DMS79 treated with DMSO at 0.1 percent for 48 hours (cell line): Measurements from ENCODE around the gene FIGLA.
"Not testable (repeated sequence)": the region's sequence is repeated elsewhere in the genome, so short reads cannot be mapped to it uniquely, and the experiment has no call there.

Experiments
- DNase-seq: peaks from one replicate; lab custom pipeline; 2025; lab: John Stamatoyannopoulos, UW

FIGLA gene

GRCh38 chr2:70746094-70746974, 44.1 kb downstream of the FIGLA start:
- DNase-seq = peak; percentile 67

DNA sequence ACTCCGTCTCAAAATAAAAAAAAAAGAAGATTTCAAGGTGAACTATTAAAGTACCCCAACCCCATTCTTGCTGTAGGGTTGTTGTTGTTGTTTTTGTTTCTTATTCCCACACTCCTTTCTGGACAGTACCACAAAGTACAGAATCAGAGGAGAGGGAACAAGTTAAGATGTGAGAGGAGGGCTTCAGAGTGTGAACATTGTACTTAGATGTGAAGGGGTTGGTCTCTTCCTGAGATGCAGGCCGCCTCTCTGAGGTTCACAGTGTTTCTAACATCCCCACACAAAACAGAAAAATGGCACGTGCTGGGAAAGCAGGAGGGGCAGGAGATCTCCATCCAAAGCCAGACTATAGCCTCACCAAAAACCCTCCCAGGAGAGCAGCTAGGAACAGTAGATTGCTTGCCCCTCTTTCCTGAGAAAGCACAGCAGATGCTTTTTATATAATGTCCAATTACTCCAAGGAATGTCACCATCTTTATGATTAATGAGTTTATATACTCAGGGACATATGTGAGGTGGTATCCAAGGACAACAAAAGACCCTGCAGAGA, 45.1 kb downstream of the FIGLA start:
- no peak for DNase-seq

DNA sequence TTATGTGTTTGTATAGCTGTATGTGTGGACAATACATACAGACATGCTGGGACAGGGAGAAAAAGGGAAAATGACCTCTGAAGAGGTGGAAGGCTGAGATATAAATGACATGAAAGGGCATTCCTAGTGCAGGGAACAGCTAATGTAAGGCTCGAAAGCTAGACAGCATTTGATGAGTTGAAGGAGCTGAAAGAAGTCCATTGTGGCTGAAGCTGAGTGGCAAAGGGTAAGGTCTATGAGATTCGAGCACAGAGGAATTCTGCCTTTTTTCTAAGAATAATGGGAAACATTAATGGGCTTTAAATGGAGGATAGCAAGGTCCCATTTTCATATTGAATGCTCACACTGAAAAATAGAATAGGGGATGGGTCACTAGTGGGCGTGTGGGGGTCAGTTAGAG, 46.0 kb downstream of the FIGLA start:
- DNase-seq = no peak

DNA sequence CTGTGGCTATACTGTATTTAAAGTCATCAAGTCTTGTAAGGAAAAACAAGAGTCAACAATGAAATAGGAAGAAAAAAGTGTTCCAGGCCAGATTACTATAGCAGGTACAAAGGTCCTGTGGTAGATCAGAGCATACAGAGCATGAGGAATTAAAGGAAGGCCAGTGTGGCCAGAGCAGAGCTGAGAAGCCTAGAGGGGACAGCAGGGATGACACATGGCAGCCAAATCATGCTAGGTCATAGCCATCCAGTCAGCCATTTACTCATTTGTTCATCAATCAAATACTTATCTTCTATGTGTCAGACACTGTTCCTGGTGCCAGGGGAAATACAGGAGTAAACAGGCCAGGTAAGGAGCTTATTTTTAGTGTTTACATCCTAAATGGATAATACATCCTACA, 46.8 kb downstream of the FIGLA start:
- no peak for DNase-seq

DNA sequence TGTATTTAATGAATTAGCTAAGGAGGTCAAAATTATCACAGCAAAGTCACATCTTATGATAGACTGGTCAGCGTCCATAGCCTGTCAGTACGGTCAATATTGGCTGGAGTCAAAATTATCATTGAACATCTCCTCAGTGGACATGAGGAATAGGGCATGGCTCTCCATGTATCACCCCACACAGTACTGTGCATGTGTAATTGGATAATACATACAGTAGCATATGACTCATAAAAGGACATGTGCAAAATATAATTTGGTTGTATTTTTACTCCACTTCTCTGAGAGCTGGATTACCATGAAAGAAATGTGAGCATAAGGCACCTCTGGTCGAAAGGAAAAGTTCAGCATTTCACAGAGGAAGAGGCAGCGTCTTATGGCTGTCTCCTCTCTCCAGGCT, 47.4 kb downstream of the FIGLA start:
- no peak for DNase-seq

DNA sequence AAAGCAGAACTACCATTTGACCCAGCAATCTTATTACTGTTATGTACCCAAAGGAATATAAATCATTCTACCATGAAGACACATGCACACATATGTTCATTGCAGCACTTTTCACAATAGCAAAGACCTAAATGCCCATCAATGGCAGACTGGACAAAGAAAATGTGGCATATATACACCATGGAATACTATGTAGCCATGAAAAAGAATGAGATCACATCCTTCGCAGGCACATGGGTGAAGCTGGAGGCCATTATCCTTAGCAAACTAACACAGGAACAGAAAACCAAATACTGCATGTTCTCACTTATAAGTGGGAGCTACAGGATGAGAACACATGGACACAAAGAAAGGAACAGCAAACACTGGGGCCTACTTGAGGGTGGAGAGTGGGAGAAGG, 51.0 kb downstream of the FIGLA start:
- not testable (repeated sequence) for DNase-seq

DNA sequence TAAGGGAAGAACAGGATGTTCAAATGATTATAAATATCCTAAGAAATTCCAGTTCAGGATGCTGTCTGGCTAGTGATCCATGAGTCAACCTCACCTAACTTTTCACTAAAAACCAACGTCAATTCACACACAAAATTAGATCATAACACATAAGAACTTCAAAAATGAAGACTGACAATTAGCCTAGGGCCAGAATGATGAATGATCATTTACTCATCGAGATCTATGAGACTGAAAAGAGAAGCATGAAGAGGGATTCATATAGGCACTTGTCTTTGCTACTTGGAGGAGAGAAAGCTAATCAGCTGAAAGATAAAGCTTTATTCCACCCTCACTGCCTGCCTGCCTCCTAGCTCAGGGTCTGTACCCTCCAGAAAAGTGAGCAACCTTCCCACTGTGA, 52.3 kb downstream of the FIGLA start:
- DNase-seq = no peak

DNA sequence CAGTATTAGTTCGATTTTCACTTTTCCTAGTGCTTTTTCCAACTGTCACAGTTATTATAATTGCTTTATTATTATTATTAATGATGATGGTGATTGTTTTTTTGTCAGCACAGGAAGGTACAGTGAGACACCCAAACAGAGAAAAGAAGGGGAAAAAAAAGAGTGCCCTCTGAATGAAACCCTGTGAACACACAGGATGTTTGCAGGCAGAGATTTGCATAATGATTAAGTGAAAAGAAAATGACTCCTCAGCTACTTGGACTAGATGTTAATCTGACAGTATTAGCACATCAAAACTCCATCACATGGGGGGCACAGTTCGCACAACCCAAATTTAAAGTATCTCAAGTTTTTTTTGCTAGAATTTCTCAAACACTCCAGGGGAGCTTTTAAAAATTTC, 55.4 kb downstream of the FIGLA start:
- no peak for DNase-seq

DNA sequence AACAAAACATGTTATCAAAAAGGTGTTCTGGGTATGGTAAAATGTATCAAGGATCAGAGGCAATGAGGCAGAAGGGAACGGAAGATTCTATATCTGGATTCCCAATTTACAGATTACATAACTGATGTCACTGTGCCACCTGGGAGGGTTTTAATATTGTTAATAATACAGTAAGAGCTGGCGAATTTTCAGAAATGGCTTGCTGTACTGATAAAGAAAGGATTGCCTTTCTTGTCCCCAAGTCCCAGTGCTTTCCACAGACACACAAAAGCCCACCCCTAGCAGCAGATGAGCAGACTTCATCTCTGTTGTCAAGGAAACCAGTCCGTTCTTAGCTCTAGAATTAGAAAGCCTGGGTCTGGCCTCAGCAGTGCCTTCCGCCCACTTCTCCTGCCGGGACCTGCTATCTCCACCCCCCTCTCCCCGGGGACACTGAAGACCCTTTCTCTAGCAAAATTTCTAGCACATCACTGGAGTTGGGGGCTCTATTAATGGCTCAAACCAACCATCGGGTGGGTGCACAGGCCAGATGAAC, 56.7 kb downstream of the FIGLA start:
- no peak for DNase-seq

- DNase-seq = no peak
Measured at GRCh38 chr2:70732766-70733645, 57.4 kb downstream of the FIGLA start.

- DNase-seq = no peak
Measured at GRCh38 chr2:70730730-70731129, 59.7 kb downstream of the FIGLA start.

DNA sequence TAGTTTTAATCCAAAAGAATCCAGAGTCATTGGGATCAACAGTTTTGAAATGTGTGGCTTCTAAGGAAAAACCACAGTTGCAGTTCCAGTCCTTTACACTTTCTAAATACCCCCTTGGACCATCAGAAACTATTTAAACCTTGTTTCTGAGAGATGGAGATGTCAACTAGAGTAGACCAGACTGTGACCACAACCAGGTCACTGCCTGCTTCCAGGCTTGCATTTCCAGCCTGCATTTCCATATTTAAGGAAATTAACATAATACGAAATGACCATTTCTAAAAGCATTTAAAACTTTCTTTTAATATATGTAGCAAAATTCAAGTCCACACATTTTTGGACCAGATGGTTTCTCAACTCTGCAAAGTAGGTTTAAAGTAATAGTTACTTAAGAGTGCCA, 60.8 kb downstream of the FIGLA start:
- no peak for DNase-seq

DNA sequence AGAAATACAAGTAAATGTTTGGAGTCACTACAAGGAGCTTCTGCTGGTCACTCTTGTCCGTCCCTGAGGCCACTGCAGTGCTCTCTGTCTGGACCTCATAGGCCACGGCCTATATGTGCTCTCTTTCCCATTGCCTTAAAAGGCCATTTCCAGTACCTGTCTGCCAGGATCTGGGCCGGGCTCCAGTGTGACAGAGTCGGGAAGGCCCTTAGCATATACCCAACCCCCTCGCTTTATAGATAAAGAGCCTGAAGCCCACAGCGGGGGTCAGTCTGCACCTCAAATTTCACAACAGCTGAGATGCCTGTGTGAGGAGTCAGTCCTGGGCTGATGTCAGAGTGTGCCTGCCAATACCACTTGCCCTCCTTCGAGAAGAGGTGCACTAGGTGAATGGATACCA, 62.3 kb downstream of the FIGLA start:
- DNase-seq = no peak
